OCI-LY1 (cell line): ENCODE results near the gene CELF2.

ENCODE experiments used
- H2AFZ ChIP-seq: fragments of 200-600 bp; sonication (generic), shearing (Covaris generic); 2 replicates; pipeline ENCODE4 v1.6.0; 2014; ENCODE audit warnings: antibody characterized with exemption, mild to moderate bottlenecking, low read length
- H3F3A ChIP-seq: fragments of 200-600 bp; sonication (generic), shearing (Covaris generic); 2 replicates; pipeline ENCODE4 v1.6.0; 2014; ENCODE audit warnings: mild to moderate bottlenecking, antibody characterized with exemption, low read length, moderate library complexity; ENCODE audit not compliant: insufficient read depth
- H3K27ac ChIP-seq: fragments of 200-600 bp; sonication (generic); 2 replicates; pipeline ENCODE4 v1.5.1; 2014; ENCODE audit warnings: low read length, mixed run types, mild to moderate bottlenecking, low read depth; ENCODE audit not compliant: poor library complexity, severe bottlenecking
- H3K27me3 ChIP-seq: fragments of 200-600 bp; sonication (generic); 2 replicates; pipeline ENCODE4 v1.6.0; 2014; ENCODE audit warnings: antibody characterized with exemption, mild to moderate bottlenecking, low read length, moderate library complexity; ENCODE audit not compliant: insufficient read depth
- H3K36me3 ChIP-seq: fragments of 200-600 bp; sonication (generic); 2 replicates; pipeline ENCODE4 v1.6.1; 2014; ENCODE audit warnings: mild to moderate bottlenecking, antibody characterized with exemption, low read length, moderate library complexity, mixed read lengths; ENCODE audit not compliant: insufficient read depth
- H3K4me1 ChIP-seq: fragments of 200-600 bp; sonication (generic); 2 replicates; pipeline ENCODE4 v1.5.1; 2014; ENCODE audit warnings: mild to moderate bottlenecking, low read length, moderate library complexity; ENCODE audit not compliant: insufficient read depth, severe bottlenecking
- H3K4me2 ChIP-seq: fragments of 200-600 bp; sonication (generic), shearing (Covaris generic); 2 replicates; pipeline ENCODE4 v1.6.1; 2014; ENCODE audit warnings: low read length
- H3K4me3 ChIP-seq: fragments of 200-600 bp; sonication (generic); 2 replicates; pipeline ENCODE4 v1.5.1; 2014; ENCODE audit warnings: low read length, low read depth, mild to moderate bottlenecking, mixed read lengths; ENCODE audit not compliant: poor library complexity, severe bottlenecking
- H3K79me2 ChIP-seq: fragments of 200-600 bp; shearing (Covaris generic); 2 replicates; pipeline ENCODE4 v1.6.1; 2016; ENCODE audit warnings: mixed run types, low read length, mixed read lengths; ENCODE audit not compliant: insufficient read depth
- H3K9ac ChIP-seq: fragments of 200-600 bp; sonication (generic), shearing (Covaris generic); 2 replicates; pipeline ENCODE4 v1.6.1; 2014; ENCODE audit warnings: mild to moderate bottlenecking, low read length, mixed read lengths
- H3K9me2 ChIP-seq: fragments of 200-600 bp; sonication (generic), shearing (Covaris generic); 2 replicates; pipeline ENCODE4 v1.6.1; 2014; ENCODE audit warnings: low read depth, mild to moderate bottlenecking, low read length, mixed read lengths
- H3K9me3 ChIP-seq: fragments of 200-600 bp; shearing (Covaris generic); 2 replicates; pipeline ENCODE4 v1.6.1; 2014; ENCODE audit warnings: low read length, mixed read lengths
- H4K20me1 ChIP-seq: fragments of 200-600 bp; sonication (generic), shearing (Covaris generic); 2 replicates; pipeline ENCODE4 v1.6.0; 2016; ENCODE audit warnings: mild to moderate bottlenecking, low read length; ENCODE audit not compliant: insufficient read depth
- CTCF ChIP-seq: fragments of 200-600 bp; sonication (generic), shearing (Covaris generic); IDR thresholded peaks from 2 replicates; pipeline ENCODE4 v1.5.1; 2017; ENCODE audit warnings: mild to moderate bottlenecking, antibody characterized with exemption, low read length, moderate library complexity, mixed read lengths
- EZH2 ChIP-seq: fragments of 200-600 bp; sonication (generic), shearing (Covaris generic); IDR thresholded peaks from 2 replicates; pipeline ENCODE4 v1.8.0; 2017; ENCODE audit warnings: borderline replicate concordance, mixed run types, mild to moderate bottlenecking, antibody characterized with exemption, low read length, moderate library complexity, mixed read lengths

The CELF2 gene

GRCh38 chr10:11179516-11180105 is 161.9 kb downstream of the CELF2 start:
- H3K4me2 ChIP-seq = no peak overlapping the region
- no peak overlapping the region for H2AFZ ChIP-seq
- H3K4me1 ChIP-seq = peaks cover 19% of the 10 kb centered on the region
- no peak overlapping the region for H3K4me3 ChIP-seq
- H3K9ac ChIP-seq = no peak overlapping the region
- H3K27me3 ChIP-seq = 0 out of 2 replicates have a peak, but pooled peaks cover 4% of the 10 kb centered on the region
- H3K9me3 ChIP-seq = no peaks in the 10 kb centered on the region
- H4K20me1 ChIP-seq = no peaks in the 10 kb centered on the region
- H3K79me2 ChIP-seq = no peaks in the 10 kb centered on the region
- no peaks in the 10 kb centered on the region for H3F3A ChIP-seq
- no peak overlapping the region for H3K27ac ChIP-seq
- no peaks in the 10 kb centered on the region for H3K9me2 ChIP-seq
- H3K36me3 ChIP-seq = no peaks in the 10 kb centered on the region; the same call in 1 of the 2 replicates
- TF ChIP-seq EZH2 (no peak), CTCF (no peak)

GRCh38 chr10:11180228-11180627 is 162.6 kb downstream of the CELF2 start:
- H3K4me2 ChIP-seq = no peak overlapping the region
- no peak overlapping the region for H3K9ac ChIP-seq
- no peaks in the 10 kb centered on the region for H4K20me1 ChIP-seq
- H2AFZ ChIP-seq = no peak overlapping the region
- 0 out of 2 replicates have a peak, but pooled peaks cover 4% of the 10 kb centered on the region for H3K27me3 ChIP-seq
- no peaks in the 10 kb centered on the region for H3F3A ChIP-seq
- no peaks in the 10 kb centered on the region for H3K9me3 ChIP-seq
- no peak overlapping the region for H3K27ac ChIP-seq
- no peak for TF ChIP-seq EZH2
- TF ChIP-seq CTCF = no peak
- peaks cover 19% of the 10 kb centered on the region for H3K4me1 ChIP-seq
- H3K36me3 ChIP-seq = no peaks in the 10 kb centered on the region; the same call in 1 of the 2 replicates
- no peaks in the 10 kb centered on the region for H3K9me2 ChIP-seq
- H3K4me3 ChIP-seq = no peak overlapping the region
- H3K79me2 ChIP-seq = no peaks in the 10 kb centered on the region

- no peak overlapping the region for H3K27ac ChIP-seq
- H3K4me1 ChIP-seq = peaks cover 15% of the 10 kb centered on the region
- H3K4me2 ChIP-seq = no peak overlapping the region
- H4K20me1 ChIP-seq = no peaks in the 10 kb centered on the region
- no peaks in the 10 kb centered on the region for H3K79me2 ChIP-seq
- no peak overlapping the region for H2AFZ ChIP-seq
- no peak overlapping the region for H3K4me3 ChIP-seq
- TF ChIP-seq EZH2 (no peak), CTCF (no peak)
- H3K9ac ChIP-seq = no peak overlapping the region
- H3K9me3 ChIP-seq = no peaks in the 10 kb centered on the region
- no peaks in the 10 kb centered on the region; the same call in 1 of the 2 replicates for H3K36me3 ChIP-seq
- no peaks in the 10 kb centered on the region for H3F3A ChIP-seq
- H3K9me2 ChIP-seq = no peaks in the 10 kb centered on the region
- H3K27me3 ChIP-seq = no peaks in the 10 kb centered on the region
Measured at GRCh38 chr10:11181978-11182377, 164.3 kb downstream of the CELF2 start.
